ENCODE data around the gene PLEKHA6.

GRCh38 chr1:204257446-204257845 lies 102.3 kb downstream of the PLEKHA6 start:
- no peak for TF ChIP-seq POLR2A (IDR thresholded peaks at IDR 0.05; ENCODE audit: low read length)
- no peak for TF ChIP-seq GATA1 (IDR thresholded peaks at IDR 0.05; ENCODE audit: low read depth, low read length)

All from erythroblast (primary cell).